Right renal cortex interstitium (tissue), 3 donors: Measurements from ENCODE around the gene CD79B. TPM values are rescaled to one million over a fixed set of nuclear protein-coding genes. Genes with fewer than 3 reads are reported as not detected.

ENCODE experiments used
- DNase-seq, 3 donors: peaks; one replicate each; pipeline ENCODE4 v3.0.0-alpha.2; 2013; ENCODE audit warnings: low read depth in 3 of 3, low spot score in 2 of 3
- polyA plus RNA-seq, 3 donors: library from polyadenylated mRNA; unstranded; fragments of 120-200 nt; gene quantifications; one replicate each; pipeline ENCODE4 v1.2.1, GENCODE V29; 2013; ENCODE audit not compliant: insufficient read length in 3 of 3

CD79B gene
- polyA plus RNA-seq, 3 donors = 2.8 to 4.4 (median 3.5) TPM

- no peak for DNase-seq
Observed at GRCh38 chr17:63954402-63955063, 22.4 kb upstream of the CD79B start.

DNA sequence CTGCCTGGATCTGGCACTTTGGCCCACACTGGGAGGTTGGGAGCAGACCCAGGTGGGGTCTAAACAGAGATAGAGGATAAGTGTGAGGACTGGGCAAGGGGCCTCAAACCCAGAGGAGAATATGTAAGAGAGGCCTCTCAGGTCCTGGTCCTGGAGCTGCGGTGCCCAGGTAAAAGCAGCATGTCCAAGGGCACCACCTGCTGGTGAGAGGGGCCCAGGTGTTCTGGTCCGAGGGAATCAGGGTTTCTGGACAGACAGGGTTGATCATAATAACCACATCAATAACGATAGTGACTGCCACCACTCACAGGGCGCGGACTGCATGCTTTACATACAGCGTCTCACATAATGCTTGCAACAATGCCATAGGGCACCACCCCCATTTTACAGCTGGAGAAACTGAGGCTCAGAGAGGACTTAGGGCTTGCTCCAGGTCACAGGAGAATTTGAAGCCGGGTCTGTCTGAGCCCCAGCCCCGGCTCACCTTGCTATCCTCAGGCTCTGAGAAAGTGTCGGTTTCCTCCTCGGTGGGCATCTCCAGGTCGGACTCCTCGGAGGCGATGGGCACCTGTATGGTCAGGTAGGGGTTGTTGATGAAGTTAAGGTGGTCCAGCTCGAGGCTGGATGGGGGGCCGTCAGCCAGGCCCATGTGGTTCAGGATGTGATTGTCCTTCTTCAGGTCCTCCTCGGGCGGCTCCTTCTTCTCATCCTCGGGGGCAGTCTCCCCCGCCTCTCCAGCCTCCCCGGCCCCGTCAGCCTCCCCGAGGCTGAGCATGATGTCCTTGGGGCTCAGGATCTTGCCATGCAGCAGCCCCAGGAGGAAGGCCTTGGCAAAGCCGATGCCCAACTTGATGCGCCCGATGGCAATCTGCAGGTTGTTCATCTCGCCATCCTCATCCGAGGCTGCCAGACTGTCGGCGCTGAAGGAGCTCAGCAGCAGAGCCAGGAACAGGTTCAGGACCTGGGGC is 19.1 kb upstream of the CD79B start:
- no peak for DNase-seq

GRCh38 chr17:63949576-63950250 is 17.6 kb upstream of the CD79B start:
- no peak for DNase-seq

DNA sequence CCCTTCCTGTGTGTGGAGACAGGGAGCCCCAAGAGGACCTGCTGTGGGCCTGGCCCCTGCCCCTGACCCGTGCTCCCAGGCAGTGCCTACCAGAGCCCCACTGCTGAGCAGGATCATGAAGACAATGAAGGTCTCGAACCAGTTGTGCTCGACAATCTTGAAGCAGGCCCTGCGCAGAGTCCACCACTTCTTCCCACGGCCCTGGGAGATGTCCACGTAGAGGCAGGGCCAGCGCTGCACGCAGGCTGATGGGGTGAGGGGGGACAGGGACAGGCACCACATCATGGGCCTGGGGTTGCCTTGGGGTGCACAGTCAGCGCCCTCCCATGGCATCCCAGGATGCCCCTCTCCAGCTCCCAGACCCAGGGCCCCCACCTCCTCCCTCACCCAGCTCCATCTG is 16.4 kb upstream of the CD79B start:
- DNase-seq = no peak

GRCh38 chr17:63947711-63948330 is 15.7 kb upstream of the CD79B start:
- no peak for DNase-seq

DNA sequence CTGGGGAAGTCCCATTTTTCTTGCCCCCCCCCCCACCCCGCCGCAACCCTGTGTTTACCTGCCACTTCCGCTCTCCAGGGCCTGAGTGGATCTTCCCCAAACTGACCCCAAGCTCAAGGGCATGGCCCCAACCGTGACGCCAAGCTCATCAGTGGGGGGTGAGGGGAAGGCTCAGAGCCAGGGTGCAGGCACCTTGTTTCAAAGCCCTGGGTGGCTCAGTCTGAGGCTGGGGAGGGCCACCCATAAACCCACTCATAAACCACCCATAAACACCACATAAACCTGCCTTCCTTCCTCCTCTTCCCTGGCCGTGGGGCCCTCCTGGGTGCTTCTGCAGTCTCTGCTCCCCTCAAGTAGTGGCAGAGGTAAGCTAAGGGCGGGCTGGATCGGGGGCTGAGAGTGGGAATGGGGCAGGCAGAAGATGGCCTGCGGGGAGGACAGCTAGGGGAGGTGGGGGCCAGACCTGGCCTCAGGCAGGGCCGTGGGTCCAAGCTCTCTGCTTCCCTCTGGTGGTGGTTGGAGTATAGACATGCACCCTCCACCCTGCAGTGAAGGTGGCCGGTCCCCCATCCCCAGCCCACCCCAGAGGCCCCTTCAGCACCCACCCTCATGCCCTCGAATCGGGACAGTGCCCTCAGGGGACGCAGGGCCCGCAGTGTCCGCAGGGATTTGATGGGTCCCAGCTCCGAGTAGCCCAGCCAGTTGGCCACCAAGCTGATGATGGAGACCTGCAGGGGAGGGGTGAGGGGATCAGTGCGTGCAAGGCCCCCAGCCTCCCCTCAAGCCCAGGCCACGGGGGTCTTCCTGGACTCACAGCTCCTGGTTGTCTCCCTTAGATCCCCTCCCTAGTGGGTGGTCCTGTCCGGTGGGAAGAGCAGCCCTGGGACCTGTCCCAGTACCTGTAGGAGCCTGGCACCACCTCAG is 14.6 kb upstream of the CD79B start:
- DNase-seq = no peak

DNA sequence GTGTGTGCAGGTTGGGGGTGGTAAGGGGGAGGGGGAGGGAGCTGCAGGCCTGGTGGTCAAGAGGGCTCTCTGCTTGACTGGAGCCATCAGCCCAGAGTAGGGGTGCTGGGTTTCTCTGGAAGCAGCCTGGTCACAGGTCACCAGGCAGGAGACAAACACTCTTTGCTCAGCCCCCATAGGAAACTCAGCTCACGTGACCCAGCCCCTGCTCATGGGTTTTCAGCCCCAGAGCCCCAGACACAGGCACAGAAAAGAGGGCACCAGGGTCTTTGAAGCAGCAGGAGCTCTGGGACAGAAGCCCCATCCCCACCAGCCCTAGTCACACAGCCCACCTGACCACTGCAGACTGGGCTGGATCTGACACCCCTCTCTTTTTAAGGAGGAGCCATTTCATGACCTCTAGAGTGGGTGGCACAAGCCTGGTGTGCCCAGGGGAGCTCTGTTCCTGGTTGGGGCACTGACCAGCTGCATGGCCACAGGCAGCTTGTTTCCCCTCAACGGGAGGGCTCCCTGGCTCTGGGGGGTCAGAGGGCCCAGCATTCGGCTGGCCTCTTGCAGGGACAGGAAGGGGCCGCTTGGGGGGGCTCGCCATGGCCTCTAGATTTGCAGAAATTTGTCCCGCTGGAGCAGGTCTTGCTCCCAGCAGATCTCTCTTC is 13.8 kb upstream of the CD79B start:
- peak in 1 of 3 donors; percentile 52 for DNase-seq

- DNase-seq = no peak
Observed at GRCh38 chr17:63944736-63945499, 12.8 kb upstream of the CD79B start.

- DNase-seq = no peak
Observed at GRCh38 chr17:63943745-63944144, 11.6 kb upstream of the CD79B start.

- no peak for DNase-seq
Observed at GRCh38 chr17:63942309-63942985, 10.3 kb upstream of the CD79B start.

- no peak for DNase-seq
Observed at GRCh38 chr17:63941751-63942150, 9.6 kb upstream of the CD79B start.

DNA sequence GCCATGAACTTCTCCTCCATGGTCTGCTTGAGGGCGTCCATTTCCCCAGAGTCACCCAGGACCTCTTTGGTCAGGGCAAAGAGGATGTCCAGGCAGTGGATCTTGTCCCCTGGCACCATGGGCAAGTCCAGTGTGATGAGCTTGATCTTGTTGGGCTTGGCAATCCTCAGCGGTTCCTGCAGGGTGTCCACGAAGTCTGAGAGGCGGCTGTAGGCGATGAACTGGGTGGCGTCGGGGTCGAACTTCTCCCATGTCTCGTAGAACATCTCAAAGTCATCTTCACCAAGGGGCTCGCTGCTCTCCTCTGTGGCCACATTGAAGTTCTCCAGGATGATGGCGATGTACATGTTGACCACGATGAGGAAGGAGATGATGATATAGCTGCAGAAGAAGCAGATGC is 9.0 kb upstream of the CD79B start:
- DNase-seq = no peak

GRCh38 chr17:63940584-63940983 is 8.5 kb upstream of the CD79B start:
- DNase-seq = no peak

- DNase-seq = no peak
Observed at GRCh38 chr17:63939884-63940283, 7.8 kb upstream of the CD79B start.

GRCh38 chr17:63939401-63939800 is 7.3 kb upstream of the CD79B start:
- DNase-seq = no peak

GRCh38 chr17:63937920-63938319 is 5.8 kb upstream of the CD79B start:
- no peak for DNase-seq

DNA sequence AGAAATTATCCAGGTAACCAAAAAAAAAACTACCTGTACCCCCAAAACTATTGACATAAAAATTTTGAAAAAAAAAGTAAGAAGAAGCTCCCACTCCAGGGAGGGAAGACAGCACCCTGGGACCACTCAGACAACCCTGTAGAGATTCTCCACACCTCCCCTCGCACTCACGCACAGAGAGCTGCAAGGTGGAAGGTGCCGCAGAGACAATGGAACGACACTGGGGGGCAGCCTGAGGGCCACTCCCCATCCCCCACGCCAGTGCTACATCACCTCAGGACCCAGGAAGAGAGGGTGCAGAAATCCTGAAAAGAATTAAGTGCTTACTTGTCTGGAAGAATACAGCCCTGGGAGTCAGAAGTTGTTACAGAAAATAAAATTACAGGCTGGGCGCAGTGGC is 5.2 kb upstream of the CD79B start:
- no peak for DNase-seq
